Germinal center (tissue), 1 donor: ENCODE results near the gene MPIG6B.

Experiments used
- DNase-seq: peaks from one replicate; pipeline ENCODE4 v3.0.0; 2012; ENCODE audit warnings: mixed read lengths, low spot score

Gene MPIG6B

GRCh38 chr6:31768363-31769257, 45.4 kb downstream of the MPIG6B start:
- DNase-seq: no peak

GRCh38 chr6:31769684-31770371, 46.7 kb downstream of the MPIG6B start:
- peak; percentile 92 for DNase-seq

- DNase-seq: no peak
Observed at GRCh38 chr6:31770860-31771259, 47.7 kb downstream of the MPIG6B start.

- DNase-seq: no peak
Observed at GRCh38 chr6:31771992-31772358, 48.8 kb downstream of the MPIG6B start.

DNA sequence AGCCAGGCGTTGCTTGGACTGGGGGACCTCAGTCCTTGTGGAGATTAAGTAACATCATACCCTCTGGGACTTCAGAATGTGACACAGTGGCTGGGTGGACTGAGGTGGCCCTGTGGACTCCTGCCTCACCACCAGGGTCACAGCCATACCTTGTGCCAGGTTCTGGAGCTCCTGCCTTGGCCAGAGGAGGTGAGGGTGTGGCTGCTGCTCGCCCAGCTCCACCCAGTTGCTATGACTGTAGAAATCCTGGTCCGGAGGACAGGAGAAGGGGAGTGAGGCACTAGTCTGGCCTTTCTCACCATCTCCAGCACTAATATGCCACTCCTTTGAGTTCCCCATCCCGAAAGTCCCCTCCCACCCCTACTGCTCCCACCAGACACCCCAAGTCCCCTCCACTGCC, 52.0 kb downstream of the MPIG6B start:
- no peak for DNase-seq

GRCh38 chr6:31775633-31776484, 52.7 kb downstream of the MPIG6B start:
- no peak for DNase-seq
